AG04450 (cell line): ENCODE data around the gene AK3. TPM values are rescaled to one million over a fixed set of nuclear protein-coding genes. Genes with fewer than 3 reads are reported as not detected.

Experiments
- CTCF ChIA-PET: fragments of 300-600, 350-600 bp; formaldehyde crosslinking; extraction: SDS; loops from one replicate; lab custom pipeline; 2022; ENCODE audit warnings: antibody characterized with exemption, inconsistent platforms; lab: Charles Lee
- POLR2A ChIA-PET: fragments of 350-600 bp; formaldehyde crosslinking; extraction: SDS; loops from one replicate; lab custom pipeline; 2021; ENCODE audit warnings: antibody characterized with exemption, inconsistent platforms; lab: Yijun Ruan, JAX
- DNase-seq: peaks from one replicate; pipeline ENCODE4 v3.0.0-alpha.2; 2011; ENCODE audit warnings: low read depth, low spot score
- H3K27ac ChIP-seq: one replicate; pipeline ENCODE4 v1.5.1; 2012; ENCODE audit warnings: low read depth, low read length, control low read depth
- H3K27me3 ChIP-seq: one replicate; pipeline ENCODE4 v1.6.0; 2012; ENCODE audit warnings: low read length; ENCODE audit not compliant: control insufficient read depth, insufficient read depth
- H3K4me3 ChIP-seq: 2 replicates; pipeline ENCODE4 v1.5.1; 2011; ENCODE audit warnings: mild to moderate bottlenecking, low read depth, low read length, control low read depth
- H3K9me3 ChIP-seq: 2 replicates; pipeline ENCODE4 v1.5.1; 2012; ENCODE audit warnings: low read length; ENCODE audit not compliant: control insufficient read depth, insufficient read depth
- polyA minus RNA-seq: library from RNA; depleted of rRNA, polyadenylated mRNA; stranded (reverse); fragments of >200 nt; gene quantifications from 2 replicates; pipeline ENCODE4 v1.2.3, GENCODE V29; 2011; rRNA and poly(A)+ RNA removed
- polyA plus RNA-seq: library from polyadenylated mRNA; depleted of rRNA; stranded (reverse); fragments of >200 nt; gene quantifications from 2 replicates; pipeline ENCODE4 v1.2.3, GENCODE V29; 2011; rRNA removed
- TF ChIP-seq, protein P1 (sequence below): IDR thresholded peaks from 2 replicates; pipeline ENCODE4 v1.5.1; 2011; ENCODE audit warnings: low read depth, low read length, control low read depth, inconsistent platforms

AK3 gene
- polyA plus RNA-seq (52.1 and 70.3 TPM in 2 replicates), polyA minus RNA-seq (20.6 and 25.5 TPM in 2 replicates)

DNA sequence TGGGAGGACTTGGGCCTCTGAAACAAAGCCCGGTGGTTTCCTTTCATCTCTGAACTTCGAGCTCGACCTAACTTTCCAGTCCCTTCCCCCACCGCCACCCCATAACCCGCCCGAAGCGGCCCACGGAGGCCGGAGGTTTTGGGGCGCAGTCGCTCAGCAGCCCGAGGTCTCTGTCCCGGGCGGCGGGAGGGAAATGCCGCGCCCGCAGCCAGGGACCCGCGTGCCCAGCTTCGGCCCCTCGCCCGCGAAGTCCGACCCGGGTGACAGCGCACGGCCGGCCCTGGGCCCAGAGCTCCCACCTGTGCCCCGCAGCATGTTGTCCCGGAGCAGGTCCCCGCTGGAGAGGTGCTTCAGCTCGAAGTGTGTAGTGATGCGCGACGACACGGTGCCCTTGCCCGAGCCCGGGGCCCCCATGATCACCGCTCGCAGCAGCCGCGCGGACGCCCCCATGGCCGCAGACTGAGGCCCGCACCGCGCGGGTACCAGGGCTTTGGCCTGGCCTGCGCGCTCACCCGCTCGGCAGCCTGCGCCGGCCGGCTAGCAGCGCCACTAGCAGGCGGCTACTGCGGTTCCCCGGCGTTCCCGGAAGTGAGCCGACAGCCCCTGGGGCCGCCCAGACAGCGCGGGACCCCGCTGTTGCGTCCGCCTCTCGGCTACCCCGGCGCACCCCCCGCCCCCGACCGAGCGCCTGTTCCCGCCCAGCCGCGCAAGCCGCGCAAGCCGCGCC, at the start of gene AK3:
Gene AK3 (minus strand): TSS at position 565 of the 727 bp plus-strand sequence. CDS start 115 bp downstream, at position 450.
- ChIA-PET CTCF (interaction anchor here (0.7 to 1.5 kb wide), 9 partner anchors 8 to 184 kb away, joined by 3 to 5 read pairs (median 3); partner anchors contain the start of genes CDC37L1 and PLPP6), POLR2A (interaction anchor here (0.6 to 1.5 kb wide), 5 partner anchors 52 to 1897 kb away, joined by 3 to 15 read pairs (median 3); partner anchors contain the start of genes PDCD1LG2, PUM3 and RCL1)
- Histone ChIP-seq H3K27me3 (no peaks in the 10 kb centered on the region), H3K27ac (peak within 1 kb of the TSS; percentile 39), H3K9me3 (no peaks in the 10 kb centered on the region), H3K4me3 (peak within 1 kb of the TSS; percentile 84)
- DNase-seq, result peak; percentile 66
- TF ChIP-seq, protein P1, sequence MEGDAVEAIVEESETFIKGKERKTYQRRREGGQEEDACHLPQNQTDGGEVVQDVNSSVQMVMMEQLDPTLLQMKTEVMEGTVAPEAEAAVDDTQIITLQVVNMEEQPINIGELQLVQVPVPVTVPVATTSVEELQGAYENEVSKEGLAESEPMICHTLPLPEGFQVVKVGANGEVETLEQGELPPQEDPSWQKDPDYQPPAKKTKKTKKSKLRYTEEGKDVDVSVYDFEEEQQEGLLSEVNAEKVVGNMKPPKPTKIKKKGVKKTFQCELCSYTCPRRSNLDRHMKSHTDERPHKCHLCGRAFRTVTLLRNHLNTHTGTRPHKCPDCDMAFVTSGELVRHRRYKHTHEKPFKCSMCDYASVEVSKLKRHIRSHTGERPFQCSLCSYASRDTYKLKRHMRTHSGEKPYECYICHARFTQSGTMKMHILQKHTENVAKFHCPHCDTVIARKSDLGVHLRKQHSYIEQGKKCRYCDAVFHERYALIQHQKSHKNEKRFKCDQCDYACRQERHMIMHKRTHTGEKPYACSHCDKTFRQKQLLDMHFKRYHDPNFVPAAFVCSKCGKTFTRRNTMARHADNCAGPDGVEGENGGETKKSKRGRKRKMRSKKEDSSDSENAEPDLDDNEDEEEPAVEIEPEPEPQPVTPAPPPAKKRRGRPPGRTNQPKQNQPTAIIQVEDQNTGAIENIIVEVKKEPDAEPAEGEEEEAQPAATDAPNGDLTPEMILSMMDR, result peak; percentile 25; the same call in 1 of the 2 replicates

DNA sequence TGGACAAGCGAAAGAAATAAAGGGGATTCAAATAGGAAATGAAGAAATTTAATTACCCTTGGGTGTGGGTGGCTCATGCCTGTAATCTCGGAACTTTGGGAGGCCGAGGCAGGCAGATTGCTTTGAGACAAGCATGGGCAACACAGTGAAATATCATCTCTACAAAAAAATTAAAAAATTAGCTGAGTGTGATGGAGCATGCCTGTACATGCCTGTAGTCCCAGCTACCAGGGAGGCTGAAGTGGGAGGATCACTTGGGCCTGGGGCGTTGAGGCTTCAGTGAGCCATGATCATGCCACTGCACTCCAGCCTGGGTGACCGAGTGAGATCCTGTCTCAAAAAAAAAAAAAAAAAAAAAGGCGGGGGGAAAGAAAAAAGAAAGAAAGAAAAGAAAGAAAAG, 47.7 kb upstream of the AK3 start:
- Histone ChIP-seq H3K27ac (no peak overlapping the region), H3K4me3 (no peak overlapping the region), H3K9me3 (no peaks in the 10 kb centered on the region; the same call in 1 of the 2 replicates), H3K27me3 (peaks cover 3% of the 10 kb centered on the region)
- ChIA-PET POLR2A (no interaction called here), CTCF (interaction anchor here (0.6 to 1.8 kb wide), 3 partner anchors 25 to 802 kb away, joined by 3 to 8 read pairs (median 7); no protein-coding TSS in a partner anchor)
- TF ChIP-seq, protein P1, result no peak
- DNase-seq, result no peak

DNA sequence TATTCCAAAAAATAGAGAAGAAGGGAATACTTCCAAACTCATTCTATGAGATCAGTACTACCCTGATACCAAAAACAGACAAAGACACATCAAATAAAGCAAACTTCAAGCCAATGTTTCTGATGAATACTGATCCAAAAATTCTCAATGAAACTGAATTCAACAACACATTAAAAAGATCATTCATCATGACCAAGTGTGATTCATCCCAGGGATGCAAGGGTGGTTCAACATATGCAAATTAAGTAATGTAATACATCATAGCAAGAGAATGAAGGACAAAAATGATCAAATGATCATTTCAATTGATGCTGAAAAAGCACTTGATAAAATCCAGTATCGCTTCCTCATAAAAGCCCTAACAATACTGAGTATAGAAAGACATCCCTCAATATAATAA, 46.9 kb upstream of the AK3 start:
- no peak overlapping the region for H3K27ac ChIP-seq
- no peak for DNase-seq
- peaks cover 3% of the 10 kb centered on the region for H3K27me3 ChIP-seq
- ChIA-PET CTCF (no interaction called here), POLR2A (no interaction called here)
- no peak overlapping the region for H3K4me3 ChIP-seq
- TF ChIP-seq, protein P1, result no peak
- H3K9me3 ChIP-seq, result no peaks in the 10 kb centered on the region; the same call in 1 of the 2 replicates

DNA sequence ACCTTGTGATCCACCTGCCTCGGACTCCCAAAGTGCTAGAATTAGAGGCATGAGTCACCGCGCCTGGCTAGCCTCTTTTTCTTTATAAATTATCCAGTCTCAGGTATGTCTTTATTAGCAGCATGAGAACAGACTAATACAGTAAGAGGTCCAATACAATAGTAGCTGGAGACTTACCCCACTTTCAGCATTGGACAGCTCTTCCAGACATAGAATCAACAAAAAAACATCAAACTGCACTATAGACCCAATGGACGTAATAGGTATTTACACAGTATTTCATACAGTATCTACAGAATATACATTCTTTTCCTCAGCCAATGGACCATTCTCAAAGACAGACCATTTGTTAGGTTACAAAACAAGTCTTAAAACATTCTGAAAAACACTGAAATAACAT, 45.6 kb upstream of the AK3 start:
- POLR2A ChIA-PET, result no interaction called here

More for the DNA sequence above, 45.6 kb upstream of the AK3 start:
- CTCF ChIA-PET, result interaction anchor here (0.6 to 1.6 kb wide), 3 partner anchors 24 to 197 kb away, joined by 3 to 8 read pairs (median 4); no protein-coding TSS in a partner anchor
- TF ChIP-seq, protein P1, result no peak
- no peak overlapping the region for H3K4me3 ChIP-seq
- H3K27ac ChIP-seq, result no peak overlapping the region
- H3K9me3 ChIP-seq, result no peaks in the 10 kb centered on the region
- H3K27me3 ChIP-seq, result peaks cover 3% of the 10 kb centered on the region
- no peak for DNase-seq
